Measurements from ENCODE around the gene KLHL22.

DNA sequence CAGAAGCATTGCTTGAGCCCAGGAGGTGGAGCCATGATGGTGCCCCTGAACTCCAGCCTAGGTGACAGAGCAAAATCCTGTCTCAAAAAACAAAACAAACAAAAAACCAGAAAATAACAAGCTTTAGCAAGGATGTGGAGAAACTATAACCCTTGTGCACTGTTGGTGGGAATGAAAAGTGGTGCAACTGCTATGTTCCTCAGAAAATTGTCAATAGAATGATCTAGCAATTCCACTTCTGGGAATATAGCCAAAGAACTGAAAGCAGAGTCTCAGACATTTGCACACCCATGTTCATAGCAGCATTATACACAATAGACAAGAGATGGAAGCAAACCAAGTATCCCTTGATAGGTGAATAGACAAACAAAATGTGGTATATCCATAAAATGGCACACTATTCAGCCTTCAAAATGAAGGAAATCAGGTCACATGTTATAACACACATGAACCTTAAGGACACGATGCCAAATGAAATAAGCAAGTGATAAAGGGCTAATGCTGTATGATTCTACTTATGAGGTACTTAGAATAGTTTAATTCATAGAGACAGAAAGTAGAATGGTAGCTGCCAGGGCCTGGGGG lies 15.9 kb downstream of the KLHL22 start:
- no peak for TF ChIP-seq POLR2AphosphoS5 (IDR thresholded peaks at IDR 0.05)
- TF ChIP-seq, protein P1, sequence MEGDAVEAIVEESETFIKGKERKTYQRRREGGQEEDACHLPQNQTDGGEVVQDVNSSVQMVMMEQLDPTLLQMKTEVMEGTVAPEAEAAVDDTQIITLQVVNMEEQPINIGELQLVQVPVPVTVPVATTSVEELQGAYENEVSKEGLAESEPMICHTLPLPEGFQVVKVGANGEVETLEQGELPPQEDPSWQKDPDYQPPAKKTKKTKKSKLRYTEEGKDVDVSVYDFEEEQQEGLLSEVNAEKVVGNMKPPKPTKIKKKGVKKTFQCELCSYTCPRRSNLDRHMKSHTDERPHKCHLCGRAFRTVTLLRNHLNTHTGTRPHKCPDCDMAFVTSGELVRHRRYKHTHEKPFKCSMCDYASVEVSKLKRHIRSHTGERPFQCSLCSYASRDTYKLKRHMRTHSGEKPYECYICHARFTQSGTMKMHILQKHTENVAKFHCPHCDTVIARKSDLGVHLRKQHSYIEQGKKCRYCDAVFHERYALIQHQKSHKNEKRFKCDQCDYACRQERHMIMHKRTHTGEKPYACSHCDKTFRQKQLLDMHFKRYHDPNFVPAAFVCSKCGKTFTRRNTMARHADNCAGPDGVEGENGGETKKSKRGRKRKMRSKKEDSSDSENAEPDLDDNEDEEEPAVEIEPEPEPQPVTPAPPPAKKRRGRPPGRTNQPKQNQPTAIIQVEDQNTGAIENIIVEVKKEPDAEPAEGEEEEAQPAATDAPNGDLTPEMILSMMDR (IDR thresholded peaks at IDR 0.05) = no peak
